Placental pericyte (primary cell): ENCODE measurements around the gene BMP3. TPM values are rescaled to one million over a fixed set of nuclear protein-coding genes. Genes with fewer than 3 reads are reported as not detected.

ENCODE experiments used
- total RNA-seq: library from RNA; depleted of rRNA; stranded (reverse); fragments of >200 nt; gene quantifications from 2 replicates; pipeline ENCODE4 v1.2.3, GENCODE V29; 2012

BMP3 gene
- 0.14 TPM in 1 of 2 replicates, not detected in the other for total RNA-seq

GRCh38 chr4:81030061-81030980 lies at the start of gene BMP3:
TSS of gene BMP3 (plus strand) at chr4:81030708. CDS start at chr4:81031285, 577 bp downstream.

Other genes starting within 250 kb of the BMP3 start
- gene PRKG2, start 184.5 kb downstream of the BMP3 start, total RNA-seq = 0.72 TPM in 1 of 2 replicates, not detected in the other